Colon (tissue), 2 donors: ENCODE results near the gene VAMP1.

Experiments used
- FAIRE-seq: peaks from 2 replicates; lab custom pipeline; 2012; peaks lifted over from hg19 to GRCh38; lab: Jason Lieb, UNC
- donor health status: control.
- donor health status: control.

Gene VAMP1

DNA sequence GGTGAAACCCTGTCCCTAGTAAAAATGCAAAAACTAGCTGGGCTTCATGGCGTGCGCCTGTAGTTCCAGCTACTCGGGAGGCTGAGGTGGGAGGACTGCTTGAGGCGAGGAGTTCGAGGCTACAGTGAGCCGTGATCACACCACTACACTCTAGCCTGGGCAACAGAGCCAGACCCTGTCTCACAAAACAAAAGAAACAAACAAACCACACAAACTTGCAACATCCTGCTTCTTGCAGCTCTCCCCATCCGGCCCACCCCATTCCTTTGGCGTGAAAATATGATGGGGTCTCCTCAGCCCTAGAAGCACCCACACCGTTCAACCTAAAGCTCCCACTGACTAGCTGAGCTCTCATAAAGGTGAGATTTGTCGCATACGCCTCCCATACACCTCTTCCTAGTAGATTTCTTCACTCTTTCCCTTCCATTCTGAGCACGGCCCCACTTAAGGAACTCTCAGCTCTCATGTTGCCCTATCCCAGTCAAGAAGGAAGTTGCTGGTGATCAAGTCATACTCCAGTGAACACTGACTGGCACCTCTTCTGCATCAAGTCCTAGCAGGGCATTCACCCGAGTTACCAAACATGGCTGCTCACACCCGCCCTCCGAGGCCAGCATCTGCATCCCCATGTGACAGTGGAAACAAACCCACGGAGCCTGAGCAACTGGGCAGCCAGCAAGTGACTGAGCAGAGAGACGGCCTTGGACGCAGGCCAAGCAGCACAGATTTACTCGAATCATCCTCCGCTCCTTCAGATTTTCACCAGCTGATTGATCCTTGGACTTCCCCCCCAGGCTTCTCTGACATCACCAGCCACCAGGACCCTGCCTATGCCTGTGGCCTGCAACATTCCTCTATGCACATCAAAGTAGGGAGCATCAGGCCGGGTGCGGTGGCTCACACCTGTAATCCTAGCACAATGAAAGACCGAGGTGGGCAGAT is 44.6 kb downstream of the VAMP1 start:
- no peak for FAIRE-seq

DNA sequence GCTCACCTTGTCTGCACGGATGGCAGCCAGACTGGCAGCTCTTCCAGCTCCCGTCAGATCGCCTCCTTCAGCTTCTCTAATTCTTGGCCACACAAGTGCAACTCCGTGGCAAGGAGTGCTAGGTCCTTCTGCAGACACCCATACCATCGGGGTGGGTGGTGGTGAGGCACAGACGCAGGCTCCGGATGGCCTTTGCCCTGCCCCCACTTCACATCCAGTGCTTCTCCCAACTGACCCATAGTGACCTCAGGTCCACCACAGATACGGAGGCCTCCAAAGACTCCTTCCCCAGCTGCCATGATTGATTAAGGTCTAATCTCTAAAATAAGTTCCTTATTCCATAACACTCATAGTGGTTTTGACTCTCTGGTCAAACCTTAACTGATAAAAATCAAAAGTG is 45.6 kb downstream of the VAMP1 start:
- no peak for FAIRE-seq

DNA sequence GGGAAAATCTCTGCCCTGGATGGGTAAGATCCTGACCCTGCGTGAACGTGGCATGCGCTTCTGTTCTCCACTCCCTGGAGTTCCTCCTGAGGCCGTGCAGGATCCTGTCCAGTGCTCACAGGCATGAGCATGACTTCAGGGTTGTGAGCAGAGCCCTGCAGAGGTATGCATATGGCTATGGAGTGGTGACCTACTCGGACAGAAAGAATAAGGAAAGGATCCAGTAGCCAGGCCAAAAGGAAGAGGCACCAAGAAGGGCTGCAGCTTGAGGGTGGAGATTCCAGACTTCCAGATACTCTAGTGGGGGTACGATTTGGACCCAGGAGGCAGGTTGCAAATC is 46.5 kb downstream of the VAMP1 start:
- FAIRE-seq = no peak

DNA sequence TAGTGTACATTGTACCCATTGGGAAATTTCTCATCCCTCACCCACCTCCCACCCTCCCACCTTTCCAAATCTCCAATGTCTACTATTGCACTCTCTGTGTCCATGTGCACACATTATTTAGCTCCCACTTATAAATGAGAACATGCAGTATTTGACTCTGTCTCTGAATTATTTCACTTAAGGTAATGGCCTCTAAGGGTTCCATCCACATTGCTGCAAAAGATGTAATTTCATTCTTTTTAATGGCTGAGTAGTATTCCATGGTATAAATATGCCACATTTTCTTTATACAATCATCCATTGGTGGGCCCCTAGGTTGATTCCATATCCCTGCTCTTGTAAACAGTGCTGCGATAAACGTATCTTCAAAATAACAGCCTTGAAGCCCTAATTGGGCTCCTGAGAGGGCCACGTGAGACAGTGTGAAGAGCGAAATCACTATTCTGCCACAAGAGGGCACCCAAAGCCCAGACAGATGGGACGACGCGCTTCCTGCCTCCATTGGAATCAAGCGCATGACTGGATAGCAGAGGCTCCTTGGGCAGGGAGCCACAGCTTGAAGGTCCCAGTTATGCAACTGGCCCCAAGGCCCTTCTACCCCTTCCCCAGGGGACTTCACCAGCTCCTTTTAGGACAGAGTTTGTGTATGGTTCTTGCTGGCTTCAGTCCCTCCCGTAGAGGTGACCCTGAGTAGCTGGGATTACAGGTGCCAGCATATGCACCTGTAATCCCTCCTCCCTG is 47.0 kb downstream of the VAMP1 start:
- FAIRE-seq = no peak

- FAIRE-seq = no peak
Measured at GRCh38 chr12:6420364-6420763, 50.1 kb downstream of the VAMP1 start.

DNA sequence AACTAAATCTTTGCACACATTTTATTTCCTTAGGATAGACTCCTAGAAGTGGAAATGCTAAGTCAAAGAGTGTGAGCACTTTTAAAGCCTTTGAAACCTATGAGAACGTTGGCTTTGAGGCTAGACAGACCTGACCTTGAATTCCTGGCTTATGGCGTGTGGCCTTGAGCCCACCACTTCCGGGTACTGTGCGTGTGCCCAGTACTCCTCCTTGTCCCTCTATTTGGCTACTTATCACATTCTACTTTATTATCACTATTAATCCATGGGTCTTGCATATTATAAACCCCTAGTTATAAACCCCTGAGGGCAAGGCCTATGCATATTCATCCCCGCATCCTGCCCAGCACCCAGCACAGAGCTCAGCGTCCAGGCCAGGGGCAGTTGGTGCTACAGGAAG is 51.7 kb downstream of the VAMP1 start:
- FAIRE-seq = no peak

DNA sequence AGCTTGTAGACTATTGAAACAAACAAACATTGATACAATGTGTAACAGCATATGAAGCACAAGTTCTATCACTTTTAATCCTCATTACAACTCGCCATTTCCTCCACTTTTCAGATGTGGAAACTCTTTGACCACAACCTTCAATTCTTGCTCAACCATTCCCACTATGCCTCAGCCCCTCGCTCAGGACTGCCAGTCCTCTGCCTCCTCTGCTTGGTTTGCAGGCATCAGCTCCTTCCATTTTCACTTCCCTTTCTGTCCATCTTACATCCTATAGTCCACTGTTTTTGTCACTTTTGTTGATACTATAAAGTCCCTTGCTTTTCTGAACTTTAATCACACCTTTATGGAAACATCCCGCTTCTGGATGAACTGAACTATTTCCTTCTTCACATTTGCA is 53.9 kb downstream of the VAMP1 start:
- FAIRE-seq = no peak
